ENCODE measurements around the gene MAD1L1. TPM values are rescaled to one million over a fixed set of nuclear protein-coding genes. Genes with fewer than 3 reads are reported as not detected.

The MAD1L1 gene
- total and polyA plus RNA-seq, 7 donors = 11.7 to 17.5 (median 15.6) TPM

DNA sequence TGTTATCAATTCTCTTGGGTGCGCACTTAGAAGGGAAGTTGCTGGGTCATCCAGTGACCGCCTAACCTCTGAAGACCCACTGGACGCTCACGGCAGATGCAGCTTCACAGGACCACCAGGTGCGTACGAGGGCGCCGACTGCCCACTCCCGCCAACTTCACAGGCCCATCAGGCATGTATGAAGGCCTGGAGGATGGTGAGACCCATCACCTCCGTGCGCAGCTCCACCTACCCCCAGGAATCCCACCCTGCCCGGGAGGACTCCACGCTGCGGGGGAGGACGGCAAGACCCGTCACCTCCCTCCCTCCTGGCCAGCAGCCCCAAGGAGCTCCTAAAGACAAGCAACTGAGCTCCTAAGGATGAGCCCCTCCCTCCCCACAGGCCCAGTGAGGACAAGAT, 146.9 kb downstream of the MAD1L1 start:
- ATAC-seq (no peak), DNase-seq (no peak)
- H3K27me3 ChIP-seq (ENCODE audit: insufficient read depth in 3 of 3, low read length in 2 of 3) = no peaks in the 10 kb centered on the region
- H3K4me3 ChIP-seq = no peak overlapping the region
- H3K4me1 ChIP-seq = no peaks in the 10 kb centered on the region
- H3K9me3 ChIP-seq = no peaks in the 10 kb centered on the region
- intact Hi-C loops (cut with DNase I) = no loop called here
- H3K36me3 ChIP-seq (ENCODE audit: insufficient read depth in 1 of 2, low read depth in 1 of 2) = no peaks in the 10 kb centered on the region
- H3K27ac ChIP-seq = no peak overlapping the region
- TF ChIP-seq, protein P1, sequence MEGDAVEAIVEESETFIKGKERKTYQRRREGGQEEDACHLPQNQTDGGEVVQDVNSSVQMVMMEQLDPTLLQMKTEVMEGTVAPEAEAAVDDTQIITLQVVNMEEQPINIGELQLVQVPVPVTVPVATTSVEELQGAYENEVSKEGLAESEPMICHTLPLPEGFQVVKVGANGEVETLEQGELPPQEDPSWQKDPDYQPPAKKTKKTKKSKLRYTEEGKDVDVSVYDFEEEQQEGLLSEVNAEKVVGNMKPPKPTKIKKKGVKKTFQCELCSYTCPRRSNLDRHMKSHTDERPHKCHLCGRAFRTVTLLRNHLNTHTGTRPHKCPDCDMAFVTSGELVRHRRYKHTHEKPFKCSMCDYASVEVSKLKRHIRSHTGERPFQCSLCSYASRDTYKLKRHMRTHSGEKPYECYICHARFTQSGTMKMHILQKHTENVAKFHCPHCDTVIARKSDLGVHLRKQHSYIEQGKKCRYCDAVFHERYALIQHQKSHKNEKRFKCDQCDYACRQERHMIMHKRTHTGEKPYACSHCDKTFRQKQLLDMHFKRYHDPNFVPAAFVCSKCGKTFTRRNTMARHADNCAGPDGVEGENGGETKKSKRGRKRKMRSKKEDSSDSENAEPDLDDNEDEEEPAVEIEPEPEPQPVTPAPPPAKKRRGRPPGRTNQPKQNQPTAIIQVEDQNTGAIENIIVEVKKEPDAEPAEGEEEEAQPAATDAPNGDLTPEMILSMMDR (IDR thresholded peaks at IDR 0.05) = no peak
- WGBS, 3 donors = 96 to 97% (median 96%) methylated on average over 16 of the region's 16 CpGs

DNA sequence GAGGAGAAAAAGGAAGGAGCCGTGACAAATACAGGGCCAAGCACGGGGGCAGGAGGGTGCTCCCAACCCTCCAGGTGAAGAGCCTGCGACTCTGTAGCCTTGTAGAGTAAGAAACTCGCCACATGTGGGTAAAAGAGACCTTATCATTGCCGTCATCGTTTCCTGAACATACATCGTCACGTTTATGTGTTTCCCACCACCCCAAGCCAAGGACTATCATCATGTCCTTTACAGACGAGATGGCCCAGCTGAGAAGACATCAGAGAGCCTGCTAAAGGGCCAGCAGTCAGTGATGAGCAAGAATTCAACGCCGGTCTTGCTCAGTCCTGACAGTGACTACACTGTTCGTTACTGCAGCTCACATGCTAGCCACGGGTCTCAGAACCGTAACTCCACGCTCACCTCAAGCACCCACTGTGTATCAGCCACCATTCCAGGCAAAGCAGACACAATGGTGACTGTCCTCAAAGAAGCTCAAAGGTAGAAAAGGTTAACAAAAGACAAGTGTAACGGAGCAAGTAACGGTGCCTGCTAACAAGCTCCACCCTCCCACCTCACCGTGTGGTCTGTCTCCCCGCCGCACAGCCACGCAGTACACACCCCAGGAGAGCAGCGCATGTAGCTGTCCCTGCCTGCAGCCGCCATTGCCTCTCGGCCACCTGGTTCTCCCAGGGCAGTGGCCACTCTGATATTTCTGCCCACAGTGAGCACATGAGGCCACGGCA, 147.8 kb downstream of the MAD1L1 start:
- Histone ChIP-seq H3K27ac (no peak overlapping the region), H3K4me3 (no peak overlapping the region), H3K4me1 (peaks cover 3% of the 10 kb centered on the region), H3K36me3 (ENCODE audit: insufficient read depth in 1 of 2, low read depth in 1 of 2) (no peaks in the 10 kb centered on the region), H3K9me3 (no peaks in the 10 kb centered on the region), H3K27me3 (ENCODE audit: insufficient read depth in 3 of 3, low read length in 2 of 3) (no peaks in the 10 kb centered on the region)
- no peak for DNase-seq
- intact Hi-C loops (cut with DNase I) = no loop called here
- TF ChIP-seq, protein P1 (IDR thresholded peaks at IDR 0.05) = no peak
- no peak for ATAC-seq
- 94 to 97% (median 95%) methylated on average over 25 of the region's 25 CpGs for WGBS, 3 donors

DNA sequence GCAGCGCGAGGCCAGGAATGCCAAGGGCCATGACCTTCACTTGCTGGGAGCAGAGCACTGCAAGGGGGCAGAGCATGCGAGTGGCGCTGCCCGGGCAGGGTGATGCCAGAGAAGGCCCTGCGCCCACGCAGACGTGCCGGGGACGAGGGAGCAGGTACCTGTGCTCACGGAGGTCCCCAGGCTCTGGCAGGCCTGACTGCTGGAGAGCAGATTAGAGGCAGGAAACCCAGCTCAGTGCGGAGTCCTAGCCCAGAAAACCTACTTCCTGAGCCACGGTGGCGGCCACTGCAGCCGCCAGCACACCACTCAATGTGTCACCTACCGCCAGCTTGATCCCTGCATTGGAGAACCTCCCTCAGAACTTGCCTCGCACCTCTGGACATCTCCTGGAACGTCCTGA, 148.4 kb downstream of the MAD1L1 start:
- no peak for ATAC-seq
- DNase-seq = no peak
- Histone ChIP-seq H3K27ac (no peak overlapping the region), H3K27me3 (ENCODE audit: insufficient read depth in 3 of 3, low read length in 2 of 3) (no peaks in the 10 kb centered on the region), H3K9me3 (no peaks in the 10 kb centered on the region), H3K4me3 (no peak overlapping the region), H3K36me3 (ENCODE audit: insufficient read depth in 1 of 2, low read depth in 1 of 2) (no peaks in the 10 kb centered on the region), H3K4me1 (peaks cover 9% of the 10 kb centered on the region)
- WGBS, 3 donors = 92 to 94% (median 93%) methylated on average over 17 to 18 of the region's 18 CpGs
- TF ChIP-seq, protein P1 (IDR thresholded peaks at IDR 0.05) = no peak
- intact Hi-C loops (cut with DNase I) = no loop called here

DNA sequence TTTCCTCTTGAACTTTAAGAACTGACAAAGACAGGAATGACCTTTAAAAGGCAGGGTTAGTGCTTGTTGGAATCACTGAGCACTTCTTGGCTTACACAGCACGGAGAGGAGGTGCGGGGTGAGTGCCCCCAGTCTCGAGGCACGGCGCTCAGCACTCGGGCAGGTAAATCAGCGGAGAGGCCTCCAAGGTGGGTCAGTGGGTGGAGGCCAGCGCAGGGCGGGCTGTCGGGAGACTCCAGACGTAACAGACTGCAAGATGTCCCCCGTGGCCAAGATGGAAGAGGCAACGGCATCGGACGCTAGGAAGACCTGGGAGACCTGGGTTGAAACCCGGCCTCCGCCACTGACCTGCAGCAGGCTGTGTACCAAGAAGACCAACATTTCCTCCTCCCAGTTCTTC, 149.4 kb downstream of the MAD1L1 start:
- intact Hi-C loops (cut with DNase I) = no loop called here
- TF ChIP-seq, protein P1 (IDR thresholded peaks at IDR 0.05) = no peak
- Histone ChIP-seq H3K27me3 (ENCODE audit: insufficient read depth in 3 of 3, low read length in 2 of 3) (no peaks in the 10 kb centered on the region), H3K9me3 (no peaks in the 10 kb centered on the region), H3K36me3 (ENCODE audit: insufficient read depth in 1 of 2, low read depth in 1 of 2) (no peaks in the 10 kb centered on the region), H3K4me1 (peaks cover 10% of the 10 kb centered on the region), H3K27ac (no peak overlapping the region), H3K4me3 (no peak overlapping the region)
- ATAC-seq = no peak
- no peak for DNase-seq
- WGBS, 3 donors = 97 to 99% (median 98%) methylated on average over 17 of the region's 17 CpGs
